ENCODE measurements around the gene PCDHA3. TPM values are rescaled to one million over a fixed set of nuclear protein-coding genes. Genes with fewer than 3 reads are reported as not detected.

The PCDHA3 gene
- total RNA-seq, 1 experiment from 2014 or later: not detected

Other genes with a start within 250 kb of the PCDHA3 start
- gene SRA1, start 243.6 kb upstream of the PCDHA3 start, total RNA-seq (2022): 44.0 and 50.3 TPM in 2 replicates
- gene APBB3, start 236.5 kb upstream of the PCDHA3 start, total RNA-seq (2022): 23.4 and 25.1 TPM in 2 replicates
- 79.5 and 91.3 TPM in 2 replicates for gene SLC35A4, start 236.2 kb upstream of the PCDHA3 start, total RNA-seq (2022)
- gene CD14, start 167.9 kb upstream of the PCDHA3 start, total RNA-seq (2022): 11.5 and 13.3 TPM in 2 replicates
- 37.8 and 46.4 TPM in 2 replicates for gene TMCO6, start 161.6 kb upstream of the PCDHA3 start, total RNA-seq (2022)
- 88.7 and 99.4 TPM in 2 replicates for gene NDUFA2, start 153.4 kb upstream of the PCDHA3 start, total RNA-seq (2022)
- 111 and 112 TPM in 2 replicates for gene IK, start 153.2 kb upstream of the PCDHA3 start, total RNA-seq (2022)
- gene WDR55, start 136.2 kb upstream of the PCDHA3 start, total RNA-seq (2022): 38.8 and 40.2 TPM in 2 replicates
- 1.8 TPM in 2 replicates for gene DND1, start 127.5 kb upstream of the PCDHA3 start, total RNA-seq (2022)
- gene HARS1, start 109.7 kb upstream of the PCDHA3 start, total RNA-seq (2022): 82.4 and 83.5 TPM in 2 replicates
- 36.5 and 38.6 TPM in 2 replicates for gene HARS2, start 109.6 kb upstream of the PCDHA3 start, total RNA-seq (2022)
- 73.1 and 76.6 TPM in 2 replicates for gene ZMAT2, start 100.6 kb upstream of the PCDHA3 start, total RNA-seq (2022)
- 0.07 TPM in 1 of 2 replicates, not detected in the other for gene PCDHA1, start 14.9 kb upstream of the PCDHA3 start, total RNA-seq (2022)
- not detected in 2 replicates for gene PCDHA2, start 6.2 kb upstream of the PCDHA3 start, total RNA-seq (2022)
- 0.07 TPM in 1 of 2 replicates, not detected in the other for gene PCDHA4, start 6.0 kb downstream of the PCDHA3 start, total RNA-seq (2022)
- gene PCDHA5, start 20.6 kb downstream of the PCDHA3 start, total RNA-seq (2022): not detected in 2 replicates
- gene PCDHA6, start 26.9 kb downstream of the PCDHA3 start, total RNA-seq (2022): 0.09 TPM in 1 of 2 replicates, not detected in the other
- gene PCDHA7, start 33.2 kb downstream of the PCDHA3 start, total RNA-seq (2022): not detected in 2 replicates
- not detected in 2 replicates for gene PCDHA8, start 40.1 kb downstream of the PCDHA3 start, total RNA-seq (2022)
- not detected in 2 replicates for gene PCDHA9, start 47.3 kb downstream of the PCDHA3 start, total RNA-seq (2022)
- 0.02 and 0.07 TPM in 2 replicates for gene PCDHA10, start 54.8 kb downstream of the PCDHA3 start, total RNA-seq (2022)
- gene PCDHA11, start 67.9 kb downstream of the PCDHA3 start, total RNA-seq (2022): not detected in 2 replicates
- gene PCDHA12, start 74.3 kb downstream of the PCDHA3 start, total RNA-seq (2022): not detected in 2 replicates
- not detected in 2 replicates for gene PCDHA13, start 81.1 kb downstream of the PCDHA3 start, total RNA-seq (2022)
- not detected in 2 replicates for gene PCDHAC1, start 125.2 kb downstream of the PCDHA3 start, total RNA-seq (2022)
- not detected in 2 replicates for gene PCDHAC2, start 165.4 kb downstream of the PCDHA3 start, total RNA-seq (2022)